GM12878 (cell line): ENCODE measurements around the gene ABCC1. TPM values are rescaled to one million over a fixed set of nuclear protein-coding genes. Genes with fewer than 3 reads are reported as not detected.

Experiments
- ATAC-seq: fragments of 200-7000 bp; cut with Tn5 transposase; 3 replicates; pipeline ENCODE4 v1.9.1; 2020; ENCODE audit warnings: mild to moderate bottlenecking, moderate library complexity
- BruUV-seq: library from RNA; stranded (reverse); fragments of 400-500 nt; replicated peaks from 2 replicates; lab custom pipeline; 2021; lab: Mats Ljungman, UMichigan
- CTCF ChIA-PET: fragments of 300-600 bp; sonication (Branson Sonifier 250); formaldehyde crosslinking; extraction: SDS; loops from one replicate; lab custom pipeline; 2021; ENCODE audit warnings: inconsistent platforms; lab: Yijun Ruan, JAX
- POLR2A ChIA-PET: fragments of 350-600 bp; formaldehyde crosslinking; extraction: SDS; loops from one replicate; lab custom pipeline; 2021; ENCODE audit warnings: inconsistent platforms; lab: Charles Lee
- RAD21 ChIA-PET: fragments of 300-600 bp; sonication (Branson Sonifier 250); formaldehyde crosslinking; loops from one replicate; lab custom pipeline; 2023; ENCODE audit warnings: antibody characterized with exemption; ENCODE audit not compliant: unreplicated experiment; lab: Charles Lee
- SMC1A ChIA-PET: fragments of 300-600 bp; sonication (Branson Sonifier 250); formaldehyde crosslinking; loops from one replicate; lab custom pipeline; 2023; ENCODE audit not compliant: unreplicated experiment, uncharacterized antibody; lab: Charles Lee
- DNase-seq: peaks from one replicate; pipeline ENCODE4 v3.0.0-alpha.2; 2011; ENCODE audit warnings: low read depth, low spot score
- FAIRE-seq: peaks from 3 replicates; lab custom pipeline; 2011; peaks lifted over from hg19 to GRCh38; lab: Jason Lieb, UNC
- H2AFZ ChIP-seq: 2 replicates; pipeline ENCODE4 v1.6.0; 2011; ENCODE audit warnings: low read depth, low read length, control low read depth; ENCODE audit not compliant: control insufficient read depth
- H3K27ac ChIP-seq: 2 replicates; pipeline ENCODE4 v1.5.1; 2011; ENCODE audit warnings: control low read depth; ENCODE audit not compliant: control insufficient read depth, insufficient read depth
- H3K27me3 ChIP-seq, 2 experiments: replicated peaks in 1 of 2; 2 replicates each; pipeline versions ENCODE4 v1.6.0 to v1.6.1; 2011; ENCODE audit warnings: low read length in 1 of 2; ENCODE audit not compliant: control insufficient read depth in 2 of 2, insufficient read depth in 2 of 2
- H3K36me3 ChIP-seq, 2 experiments: 2 replicates each; pipeline ENCODE4 v1.5.1; 2011; ENCODE audit warnings: low read length in 1 of 2; ENCODE audit not compliant: control insufficient read depth in 2 of 2, insufficient read depth in 2 of 2
- H3K4me1 ChIP-seq: 2 replicates; pipeline ENCODE4 v1.6.1; 2011; ENCODE audit warnings: mild to moderate bottlenecking, low read length, moderate library complexity, mixed read lengths; ENCODE audit not compliant: control insufficient read depth, insufficient read depth
- H3K4me2 ChIP-seq: 2 replicates; pipeline ENCODE4 v1.6.0; 2011; ENCODE audit warnings: control low read depth; ENCODE audit not compliant: control insufficient read depth, insufficient read depth
- H3K4me3 ChIP-seq: fragments of 200-600 bp; sonication (generic); 2 replicates; pipeline ENCODE4 v1.5.1; 2016
- H3K79me2 ChIP-seq: 2 replicates; pipeline ENCODE4 v1.6.0; 2011; ENCODE audit warnings: low read length; ENCODE audit not compliant: control insufficient read depth, insufficient read depth
- H3K9ac ChIP-seq: 2 replicates; pipeline ENCODE4 v1.8.0; 2011; ENCODE audit warnings: low read length, control low read depth, mixed read lengths; ENCODE audit not compliant: control insufficient read depth, insufficient read depth
- H3K9me3 ChIP-seq: replicated peaks from 3 replicates; pipeline ENCODE4 v1.5.1; 2011; ENCODE audit warnings: mild to moderate bottlenecking, low read length; ENCODE audit not compliant: control insufficient read depth, insufficient read depth
- H4K20me1 ChIP-seq: 2 replicates; pipeline ENCODE4 v1.6.0; 2011; ENCODE audit not compliant: control insufficient read depth, insufficient read depth
- ATF7 ChIP-seq: fragments of 450-650 bp; IDR thresholded peaks from 2 replicates; pipeline ENCODE4 v1.6.1; 2016; ENCODE audit warnings: low read depth, mild to moderate bottlenecking
- CEBPB ChIP-seq, 2 experiments: fragments of 150-350 bp in 1 of 2; IDR thresholded peaks; 2 replicates each; pipeline ENCODE4 v1.6.1; 2012 to 2014; ENCODE audit warnings: low read depth in 2 of 2, low read length in 2 of 2, borderline replicate concordance in 1 of 2, inconsistent platforms in 1 of 2
- MYC ChIP-seq: IDR thresholded peaks from 2 replicates; pipeline ENCODE4 v1.6.1; 2011; ENCODE audit warnings: mild to moderate bottlenecking, low read length, moderate library complexity, inconsistent platforms; ENCODE audit not compliant: insufficient read depth, insufficient replicate concordance, insufficient read length, severe bottlenecking
- NFYA ChIP-seq: IDR thresholded peaks from 2 replicates; pipeline ENCODE4 v1.6.1; 2011; ENCODE audit warnings: low read depth, mild to moderate bottlenecking, low read length, improper control_type of control experiment, borderline replicate concordance
- POLR2AphosphoS2 ChIP-seq: IDR thresholded peaks from 2 replicates; pipeline ENCODE4 v1.6.1; 2011; ENCODE audit warnings: low read depth, mild to moderate bottlenecking, low read length, improper control_type of control experiment, moderate library complexity
- SREBF1 ChIP-seq: IDR thresholded peaks from 2 replicates; pipeline ENCODE4 v1.6.1; 2012; ENCODE audit warnings: mild to moderate bottlenecking, low read length
- WGBS: methylation state at CpG from one replicate; pipeline ENCODE4 v1.1.6; 2016; ENCODE audit warnings: low lambda C conversion rate; ENCODE audit not compliant: insufficient replicate concordance, insufficient coverage; ENCODE audit errors: missing lambda C conversion rate; 5-methylcytosine and 5-hydroxymethylcytosine counted together
- in situ Hi-C: fragments of 300-500 bp; cut with MboI; formaldehyde crosslinking; loops from 9 replicates; pipeline ENCODE4 v1.14.3; 2018; ENCODE audit warnings: mixed read lengths
- intact Hi-C: fragments of 100-400 bp; cut with micrococcal nuclease; formaldehyde crosslinking; loops from one replicate; pipeline ENCODE4 v1.14.2; 2022; ENCODE audit not compliant: unreplicated experiment
- polyA plus RNA-seq, 11 experiments: library from polyadenylated mRNA; depleted of rRNA in 4 of 11; unstranded in 6 of 11; stranded (reverse) in 5 of 11; fragments of >200 nt; fragmentation: Nextera tagmentation in 4 of 11; fragmentation: Illumina TruSeq in 1 of 11; extraction: Ambion mirVana in 4 of 11; extraction: Trizol in 1 of 11; gene quantifications; 1 replicate in 1 of 11; 2 replicates in 10 of 11; pipeline versions ENCODE4 v1.2.1 to v1.2.3, GENCODE V29; 2011 to 2016; ENCODE audit warnings: inconsistent platforms in 2 of 11, missing spikeins in 2 of 11, low read depth in 1 of 11
- total RNA-seq, 4 experiments: library from RNA; depleted of rRNA in 3 of 4; stranded (reverse); fragments of >200 nt in 3 of 4; fragmentation: Illumina TruSeq in 1 of 4; extraction: Trizol in 1 of 4; gene quantifications; 2 replicates each; pipeline versions ENCODE4 v1.2.1 to v1.2.3, GENCODE V29; 2013 to 2021

The ABCC1 gene
- total and polyA plus RNA-seq, 10 of the 15 experiments (the other 5 are each of a cell fraction or from before 2014, with no cell fraction given): 3.2 to 44.6 (median 14.5) TPM

GRCh38 chr16:16001596-16002255 lies 52.3 kb downstream of the ABCC1 start:
- ChIA-PET SMC1A (no interaction called here), POLR2A (no interaction called here), CTCF (no interaction called here), RAD21 (no interaction called here)
- no TSS peak for BruUV-seq
- Histone ChIP-seq H3K4me3 (no peak overlapping the region), H2AFZ (no peak overlapping the region), H3K4me1 (peaks cover 16% of the 10 kb centered on the region), H3K9ac (no peak overlapping the region), H3K27me3 (no peaks in the 10 kb centered on the region), H4K20me1 (no peaks in the 10 kb centered on the region), H3K9me3 (no peaks in the 10 kb centered on the region), H3K4me2 (no peak overlapping the region), H3K27ac (no peak overlapping the region), H3K79me2 (peaks cover 37% of the 10 kb centered on the region), H3K36me3 (peaks cover 0 to 1% of the 10 kb centered on the region in 2 experiments; a peak in 1 of 4 replicates)
- TF ChIP-seq ATF7 (no peak), POLR2AphosphoS2 (no peak)
- FAIRE-seq (no peak), DNase-seq (no peak), ATAC-seq (no peak)
- WGBS: 98% methylated on average over 6 of the region's 6 CpGs
- intact Hi-C loops: no loop called here
- in situ Hi-C loops: no loop called here

- FAIRE-seq (no peak), ATAC-seq (no peak), DNase-seq (no peak)
- TF ChIP-seq MYC (no peak), SREBF1 (no peak), ATF7 (no peak), CEBPB (IDR thresholded peaks at IDR 0.05; ENCODE audit: borderline replicate concordance in 1 of 2, low read depth in 2 of 2, low read length in 2 of 2) (no peak), NFYA (no peak)
- Histone ChIP-seq H3K4me1 (peaks cover 23% of the 10 kb centered on the region), H3K27ac (no peak overlapping the region), H4K20me1 (no peaks in the 10 kb centered on the region), H3K27me3 (no peaks in the 10 kb centered on the region), H2AFZ (no peak overlapping the region), H3K79me2 (peaks cover 27% of the 10 kb centered on the region), H3K4me3 (no peak overlapping the region), H3K9me3 (no peaks in the 10 kb centered on the region), H3K9ac (no peak overlapping the region), H3K36me3 (no peaks in the 10 kb centered on the region), H3K4me2 (no peak overlapping the region)
- ChIA-PET POLR2A (interaction anchor here (0.6 kb wide), 1 partner anchor 49 kb away, joined by 4 read pairs; no protein-coding TSS in a partner anchor), RAD21 (interaction anchor here (2.5 kb wide), 1 partner anchor 53 kb away, joined by 9 read pairs; no protein-coding TSS in a partner anchor), CTCF (no interaction called here), SMC1A (interaction anchor here (1.2 kb wide), 1 partner anchor 45 kb away, joined by 6 read pairs; no protein-coding TSS in a partner anchor)
- no TSS peak for BruUV-seq
- 100% methylated on average over 1 of the region's 1 CpG for WGBS
- intact Hi-C loops: no loop called here
- in situ Hi-C loops: no loop called here
These were observed 54.4 kb downstream of the ABCC1 start for GRCh38 chr16:16003719-16004313.
